K562 (cell line): ENCODE data around the gene MIS18A. TPM values are rescaled to one million over a fixed set of nuclear protein-coding genes. Genes with fewer than 3 reads are reported as not detected.

Source experiments
- ATAC-seq: fragments of 200-7000 bp; cut with Tn5 transposase; 3 replicates; pipeline ENCODE4 v1.9.1; 2020; ENCODE audit warnings: moderate library complexity
- BruUV-seq: library from RNA; stranded (reverse); fragments of 400-500 nt; replicated peaks from 2 replicates; lab custom pipeline; 2021; lab: Mats Ljungman, UMichigan
- CTCF ChIA-PET: fragments of 300-600 bp; formaldehyde crosslinking; extraction: SDS; loops from one replicate; lab custom pipeline; 2021; ENCODE audit warnings: low intra/inter-chr PET ratio; lab: Yijun Ruan, JAX
- POLR2A ChIA-PET: fragments of 300-600, 350-650 bp; sonication (Branson Sonifier 250); formaldehyde crosslinking; extraction: SDS; loops from one replicate; lab custom pipeline; 2021; ENCODE audit warnings: antibody characterized with exemption, inconsistent platforms; lab: Yijun Ruan, JAX
- DNase-seq, 4 experiments: peaks; one replicate each; pipeline versions ENCODE4 v3.0.0 to v3.0.0-alpha.2; 2011 to 2018; ENCODE audit warnings: low spot score in 3 of 4, mixed read lengths in 3 of 4; ENCODE audit errors: extremely low read depth in 1 of 4
- FAIRE-seq: peaks from 2 replicates; lab custom pipeline; 2011; peaks lifted over from hg19 to GRCh38; lab: Jason Lieb, UNC
- H2AFZ ChIP-seq: 2 replicates; pipeline ENCODE4 v1.6.0; 2011; ENCODE audit warnings: low read depth, low read length, control low read depth, inconsistent platforms
- H3K27ac ChIP-seq: fragments of 200-600 bp; 3 replicates; pipeline ENCODE4 v1.8.0; 2011; ENCODE audit warnings: low read depth, mild to moderate bottlenecking, control low read depth, inconsistent platforms, low read length, moderate library complexity, mixed read lengths; ENCODE audit errors: extremely low read depth
- H3K27me3 ChIP-seq, 2 experiments: fragments of 300-600 bp in 1 of 2; 2 replicates in 1 of 2; 3 replicates in 1 of 2; pipeline versions ENCODE4 v1.6.0 to v1.8.0; 2011; ENCODE audit warnings: inconsistent platforms in 2 of 2, low read length in 2 of 2, mild to moderate bottlenecking in 1 of 2, mixed read lengths in 1 of 2, moderate library complexity in 1 of 2; ENCODE audit not compliant: control insufficient read depth in 2 of 2, insufficient read depth in 2 of 2
- H3K36me3 ChIP-seq: fragments of 300-600 bp; 3 replicates; pipeline ENCODE4 v1.8.0; 2011; ENCODE audit warnings: mild to moderate bottlenecking, low read length, inconsistent platforms; ENCODE audit not compliant: control insufficient read depth, insufficient read depth
- H3K4me1 ChIP-seq, 2 experiments: fragments of 200-600 bp in 1 of 2; replicated peaks in 1 of 2; 2 replicates in 1 of 2; 3 replicates in 1 of 2; pipeline versions ENCODE4 v1.5.1 to v1.8.0; 2011; ENCODE audit warnings: inconsistent platforms in 2 of 2, low read length in 2 of 2, mild to moderate bottlenecking in 1 of 2, mixed read lengths in 1 of 2, moderate library complexity in 1 of 2; ENCODE audit not compliant: control insufficient read depth in 2 of 2, insufficient read depth in 2 of 2
- H3K4me2 ChIP-seq: 2 replicates; pipeline ENCODE4 v1.6.1; 2011; ENCODE audit warnings: low read length, control low read depth, inconsistent platforms, mixed read lengths; ENCODE audit not compliant: insufficient read depth
- H3K4me3 ChIP-seq: fragments of 200-600 bp; sonication (generic), shearing (Covaris generic); 2 replicates; pipeline ENCODE4 v1.5.1; 2016; ENCODE audit warnings: control low read depth, inconsistent platforms
- H3K79me2 ChIP-seq: fragments of 200-600 bp; 3 replicates; pipeline ENCODE4 v1.8.0; 2011; ENCODE audit warnings: low read length, inconsistent platforms; ENCODE audit not compliant: control insufficient read depth, insufficient read depth
- H3K9ac ChIP-seq, 2 experiments: 2 replicates each; pipeline versions ENCODE4 v1.6.0 to v1.6.1; 2011; ENCODE audit warnings: low read depth in 2 of 2, low read length in 2 of 2, control low read depth in 1 of 2, inconsistent platforms in 1 of 2, mild to moderate bottlenecking in 1 of 2, mixed read lengths in 1 of 2; ENCODE audit not compliant: insufficient read depth in 1 of 2
- H3K9me1 ChIP-seq: one replicate; pipeline ENCODE4 v1.6.0; 2011; ENCODE audit warnings: inconsistent platforms, mild to moderate bottlenecking, low read length, moderate library complexity; ENCODE audit not compliant: control insufficient read depth, insufficient read depth
- H3K9me3 ChIP-seq: replicated peaks from 2 replicates; pipeline ENCODE4 v1.5.1; 2011; ENCODE audit warnings: low read depth, low read length, inconsistent platforms; ENCODE audit not compliant: control insufficient read depth, insufficient read depth
- H4K20me1 ChIP-seq: replicated peaks from 2 replicates; pipeline ENCODE4 v1.6.1; 2011; ENCODE audit warnings: low read length, inconsistent platforms, mixed read lengths; ENCODE audit not compliant: control insufficient read depth, insufficient read depth
- FOXA1 ChIP-seq: fragments of 450-650 bp; IDR thresholded peaks from 2 replicates; pipeline ENCODE4 v1.6.1; 2016; ENCODE audit warnings: mild to moderate bottlenecking, borderline replicate concordance
- MEIS2 ChIP-seq: fragments of 450-650 bp; IDR thresholded peaks from 2 replicates; pipeline ENCODE4 v1.6.1; 2014; ENCODE audit warnings: mild to moderate bottlenecking; ENCODE audit not compliant: partially characterized antibody
- MTA1 ChIP-seq: fragments of 450-650 bp; IDR thresholded peaks from 2 replicates; pipeline ENCODE4 v1.6.1; 2017; ENCODE audit warnings: borderline replicate concordance
- POLR2G ChIP-seq: fragments of 200-400 bp; formaldehyde crosslinking; IDR thresholded peaks from 2 replicates; pipeline ENCODE4 v1.6.1; 2017; ENCODE audit warnings: low read depth, mild to moderate bottlenecking, antibody characterized with exemption, low read length, moderate library complexity
- POLR2H ChIP-seq: IDR thresholded peaks from 2 replicates; pipeline ENCODE4 v1.6.1; 2016; ENCODE audit warnings: missing genetic modification characterization, low read depth, mild to moderate bottlenecking, control low read depth, missing compliant biosample characterization, moderate library complexity
- PTBP1 ChIP-seq: fragments of 200-400 bp; formaldehyde crosslinking; IDR thresholded peaks from 2 replicates; pipeline ENCODE4 v1.6.1; 2017; ENCODE audit warnings: low read depth, low read length
- RBBP5 ChIP-seq: fragments of 200-600 bp; sonication (generic); IDR thresholded peaks from 2 replicates; pipeline ENCODE4 v1.6.1; 2012; ENCODE audit warnings: borderline replicate concordance, mild to moderate bottlenecking, low read length, control low read depth, inconsistent platforms; ENCODE audit not compliant: insufficient read depth, poor library complexity, severe bottlenecking
- ZNF121 ChIP-seq: sonication (generic); formaldehyde crosslinking; conservative IDR thresholded peaks from 2 replicates; pipeline ENCODE4 v1.8.0; 2022; ENCODE audit warnings: missing genetic modification reagents
- ZNF311 ChIP-seq: fragments of 250-450 bp; sonication (Bioruptor Pico); IDR thresholded peaks from 2 replicates; pipeline ENCODE4 v1.4.0; 2020; ENCODE audit warnings: mild to moderate bottlenecking, moderate library complexity
- WGBS: fragments of 100-300 bp; shearing (Covaris generic); methylation state at CpG from one replicate; pipeline ENCODE4 v1.1.6; 2016; ENCODE audit warnings: low coverage, mixed read lengths; ENCODE audit not compliant: insufficient coverage; ENCODE audit errors: missing lambda C conversion rate; 5-methylcytosine and 5-hydroxymethylcytosine counted together
- in situ Hi-C: fragments of 300-500 bp; cut with MboI; formaldehyde crosslinking; loops from 4 replicates; pipeline ENCODE4 v1.15.0; 2018; ENCODE audit warnings: inconsistent platforms, mixed read lengths
- intact Hi-C: fragments of 100-400 bp; cut with micrococcal nuclease; formaldehyde crosslinking; loops from 2 replicates; pipeline ENCODE4 v1.14.2; 2022
- polyA plus RNA-seq, 8 experiments: library from polyadenylated mRNA; depleted of rRNA in 4 of 8; stranded (reverse) in 5 of 8; unstranded in 3 of 8; fragments of >200 nt; fragmentation: Nextera tagmentation in 2 of 8; fragmentation: Illumina TruSeq in 1 of 8; extraction: Ambion mirVana in 2 of 8; extraction: Trizol in 1 of 8; gene quantifications; 2 replicates each; pipeline versions ENCODE4 v1.2.1 to v1.2.3, GENCODE V29; 2011 to 2014; ENCODE audit warnings: inconsistent platforms in 1 of 8, missing spikeins in 1 of 8
- total RNA-seq, 7 experiments: library from RNA; depleted of rRNA in 6 of 7; stranded (reverse); fragments of >200 nt in 6 of 7; fragmentation: Illumina TruSeq in 2 of 7; extraction: Trizol in 2 of 7; gene quantifications; 2 replicates each; pipeline versions ENCODE4 v1.2.1 to v1.2.3, GENCODE V29; 2011 to 2021; ENCODE audit warnings: low replicate concordance in 1 of 7
- TF ChIP-seq, protein P1 (sequence below): fragments of 250-450 bp; sonication (Bioruptor Pico); IDR thresholded peaks from 2 replicates; pipeline ENCODE4 v1.8.0; 2021; ENCODE audit warnings: borderline replicate concordance, mild to moderate bottlenecking, moderate library complexity; ENCODE audit not compliant: poor library complexity, severe bottlenecking
- TF ChIP-seq, protein P2 (sequence below): fragments of 450-650 bp; IDR thresholded peaks from 2 replicates; pipeline ENCODE4 v1.7.0; 2016; ENCODE audit warnings: borderline replicate concordance
- TF ChIP-seq, protein P3 (sequence below): fragments of 250-450 bp; sonication (Bioruptor Pico); IDR thresholded peaks from 2 replicates; pipeline ENCODE4 v1.5.0; 2021
- TF ChIP-seq, protein P4 (sequence below): fragments of 450-650 bp; IDR thresholded peaks from 2 replicates; pipeline ENCODE4 v1.6.1; 2017; ENCODE audit warnings: mild to moderate bottlenecking, moderate library complexity
- TF ChIP-seq, protein P5 (sequence below): IDR thresholded peaks from 2 replicates; pipeline ENCODE4 v1.6.1; 2014; ENCODE audit warnings: antibody characterized with exemption

Gene MIS18A
- total and polyA plus RNA-seq, 9 of the 15 experiments (the other 6 are each of a cell fraction or from before 2014, with no cell fraction given): 17.7 to 75.3 (median 60.3) TPM

DNA sequence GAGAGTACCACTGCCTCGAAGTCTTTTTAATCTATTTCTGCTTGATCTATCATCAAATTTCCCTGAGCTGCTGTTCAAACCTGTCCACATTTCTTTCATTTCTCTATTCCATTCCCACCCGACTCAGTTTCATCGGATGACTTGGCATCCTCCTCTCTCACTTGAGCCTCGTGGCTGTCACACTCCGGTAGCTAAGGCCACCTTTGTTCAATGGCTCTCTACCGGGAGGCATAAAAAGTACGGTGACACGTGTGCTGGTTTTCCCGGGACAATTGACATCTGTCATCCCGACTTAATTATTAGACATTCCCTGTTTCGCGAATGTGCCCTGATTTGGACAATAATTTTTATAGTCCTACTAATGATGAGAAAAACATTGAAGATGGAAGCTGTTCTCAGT is 22.6 kb downstream of the MIS18A start (continued):
- TF ChIP-seq FOXA1: no peak
- TF ChIP-seq, protein P1, sequence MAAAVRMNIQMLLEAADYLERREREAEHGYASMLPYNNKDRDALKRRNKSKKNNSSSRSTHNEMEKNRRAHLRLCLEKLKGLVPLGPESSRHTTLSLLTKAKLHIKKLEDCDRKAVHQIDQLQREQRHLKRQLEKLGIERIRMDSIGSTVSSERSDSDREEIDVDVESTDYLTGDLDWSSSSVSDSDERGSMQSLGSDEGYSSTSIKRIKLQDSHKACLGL (CRISPR knock-in tag): no peak
- no peak for TF ChIP-seq MTA1
- TF ChIP-seq RBBP5: no peak
- no peak for TF ChIP-seq ZNF311
- TF ChIP-seq POLR2H: no peak
- no peak for TF ChIP-seq PTBP1
- no peak for TF ChIP-seq ZNF121 (CRISPR knock-in tag)
- TF ChIP-seq, protein P2, sequence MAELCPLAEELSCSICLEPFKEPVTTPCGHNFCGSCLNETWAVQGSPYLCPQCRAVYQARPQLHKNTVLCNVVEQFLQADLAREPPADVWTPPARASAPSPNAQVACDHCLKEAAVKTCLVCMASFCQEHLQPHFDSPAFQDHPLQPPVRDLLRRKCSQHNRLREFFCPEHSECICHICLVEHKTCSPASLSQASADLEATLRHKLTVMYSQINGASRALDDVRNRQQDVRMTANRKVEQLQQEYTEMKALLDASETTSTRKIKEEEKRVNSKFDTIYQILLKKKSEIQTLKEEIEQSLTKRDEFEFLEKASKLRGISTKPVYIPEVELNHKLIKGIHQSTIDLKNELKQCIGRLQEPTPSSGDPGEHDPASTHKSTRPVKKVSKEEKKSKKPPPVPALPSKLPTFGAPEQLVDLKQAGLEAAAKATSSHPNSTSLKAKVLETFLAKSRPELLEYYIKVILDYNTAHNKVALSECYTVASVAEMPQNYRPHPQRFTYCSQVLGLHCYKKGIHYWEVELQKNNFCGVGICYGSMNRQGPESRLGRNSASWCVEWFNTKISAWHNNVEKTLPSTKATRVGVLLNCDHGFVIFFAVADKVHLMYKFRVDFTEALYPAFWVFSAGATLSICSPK: no peak

DNA sequence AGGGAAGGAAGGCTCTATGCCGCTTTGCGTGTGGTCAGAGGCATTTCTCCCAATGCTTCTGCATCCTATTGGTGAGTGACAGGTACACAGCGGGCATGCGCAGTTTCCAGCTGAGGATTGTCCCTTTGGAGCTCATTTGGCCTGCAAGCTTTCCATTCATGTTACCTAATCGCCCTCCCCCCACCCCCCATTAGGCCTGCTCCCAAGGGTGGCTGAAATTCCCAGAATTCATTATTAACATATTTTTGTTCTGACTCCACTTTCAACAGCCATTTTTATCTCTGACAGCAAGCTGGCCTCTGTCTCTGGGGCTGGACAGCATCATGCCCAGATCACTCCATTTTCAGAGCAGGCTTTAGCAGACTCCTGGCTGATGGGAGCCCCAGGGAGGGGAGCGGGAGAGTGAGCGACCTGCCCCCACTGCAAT is 25.6 kb downstream of the MIS18A start:
- Histone ChIP-seq H3K27ac (no peak overlapping the region), H4K20me1 (no peaks in the 10 kb centered on the region), H3K4me1 (no peaks in the 10 kb centered on the region), H3K36me3 (no peaks in the 10 kb centered on the region), H2AFZ (no peak overlapping the region), H3K9ac (no peak overlapping the region), H3K4me3 (no peak overlapping the region), H3K4me2 (no peak overlapping the region), H3K27me3 (peaks cover 44 to 55% of the 10 kb centered on the region in 2 experiments), H3K79me2 (no peaks in the 10 kb centered on the region), H3K9me3 (no peaks in the 10 kb centered on the region), H3K9me1 (no peaks in the 10 kb centered on the region)
- no peak for DNase-seq
- intact Hi-C loops (no loop called here), in situ Hi-C loops (no loop called here)
- WGBS: 4% methylated on average over 7 of the region's 7 CpGs
- no peak for FAIRE-seq
- ChIA-PET CTCF (no interaction called here), POLR2A (interaction anchor here (0.7 kb wide), 1 partner anchor 391 kb away, joined by 3 read pairs; no protein-coding TSS in a partner anchor)
- BruUV-seq: no TSS peak
- ATAC-seq: peak; percentile 28; the same call in 1 of the 3 replicates
- no peak for TF ChIP-seq POLR2G
- TF ChIP-seq MEIS2: peak; percentile 12
- TF ChIP-seq, protein P3, sequence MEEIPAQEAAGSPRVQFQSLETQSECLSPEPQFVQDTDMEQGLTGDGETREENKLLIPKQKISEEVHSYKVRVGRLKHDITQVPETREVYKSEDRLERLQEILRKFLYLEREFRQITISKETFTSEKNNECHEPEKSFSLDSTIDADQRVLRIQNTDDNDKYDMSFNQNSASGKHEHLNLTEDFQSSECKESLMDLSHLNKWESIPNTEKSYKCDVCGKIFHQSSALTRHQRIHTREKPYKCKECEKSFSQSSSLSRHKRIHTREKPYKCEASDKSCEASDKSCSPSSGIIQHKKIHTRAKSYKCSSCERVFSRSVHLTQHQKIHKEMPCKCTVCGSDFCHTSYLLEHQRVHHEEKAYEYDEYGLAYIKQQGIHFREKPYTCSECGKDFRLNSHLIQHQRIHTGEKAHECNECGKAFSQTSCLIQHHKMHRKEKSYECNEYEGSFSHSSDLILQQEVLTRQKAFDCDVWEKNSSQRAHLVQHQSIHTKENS (CRISPR knock-in tag): no peak
- TF ChIP-seq, protein P4, sequence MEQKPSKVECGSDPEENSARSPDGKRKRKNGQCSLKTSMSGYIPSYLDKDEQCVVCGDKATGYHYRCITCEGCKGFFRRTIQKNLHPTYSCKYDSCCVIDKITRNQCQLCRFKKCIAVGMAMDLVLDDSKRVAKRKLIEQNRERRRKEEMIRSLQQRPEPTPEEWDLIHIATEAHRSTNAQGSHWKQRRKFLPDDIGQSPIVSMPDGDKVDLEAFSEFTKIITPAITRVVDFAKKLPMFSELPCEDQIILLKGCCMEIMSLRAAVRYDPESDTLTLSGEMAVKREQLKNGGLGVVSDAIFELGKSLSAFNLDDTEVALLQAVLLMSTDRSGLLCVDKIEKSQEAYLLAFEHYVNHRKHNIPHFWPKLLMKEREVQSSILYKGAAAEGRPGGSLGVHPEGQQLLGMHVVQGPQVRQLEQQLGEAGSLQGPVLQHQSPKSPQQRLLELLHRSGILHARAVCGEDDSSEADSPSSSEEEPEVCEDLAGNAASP: no peak
- TF ChIP-seq, protein P5, sequence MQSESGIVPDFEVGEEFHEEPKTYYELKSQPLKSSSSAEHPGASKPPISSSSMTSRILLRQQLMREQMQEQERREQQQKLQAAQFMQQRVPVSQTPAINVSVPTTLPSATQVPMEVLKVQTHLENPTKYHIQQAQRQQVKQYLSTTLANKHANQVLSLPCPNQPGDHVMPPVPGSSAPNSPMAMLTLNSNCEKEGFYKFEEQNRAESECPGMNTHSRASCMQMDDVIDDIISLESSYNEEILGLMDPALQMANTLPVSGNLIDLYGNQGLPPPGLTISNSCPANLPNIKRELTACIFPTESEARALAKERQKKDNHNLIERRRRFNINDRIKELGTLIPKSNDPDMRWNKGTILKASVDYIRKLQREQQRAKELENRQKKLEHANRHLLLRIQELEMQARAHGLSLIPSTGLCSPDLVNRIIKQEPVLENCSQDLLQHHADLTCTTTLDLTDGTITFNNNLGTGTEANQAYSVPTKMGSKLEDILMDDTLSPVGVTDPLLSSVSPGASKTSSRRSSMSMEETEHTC: no peak
